Measurements from ENCODE around the gene IRF8. TPM values are rescaled to one million over a fixed set of nuclear protein-coding genes. Genes with fewer than 3 reads are reported as not detected.
"Not testable (repeated sequence)": the region's sequence is repeated elsewhere in the genome, so short reads cannot be mapped to it uniquely, and the experiment has no call there.

Gene IRF8, protein sequence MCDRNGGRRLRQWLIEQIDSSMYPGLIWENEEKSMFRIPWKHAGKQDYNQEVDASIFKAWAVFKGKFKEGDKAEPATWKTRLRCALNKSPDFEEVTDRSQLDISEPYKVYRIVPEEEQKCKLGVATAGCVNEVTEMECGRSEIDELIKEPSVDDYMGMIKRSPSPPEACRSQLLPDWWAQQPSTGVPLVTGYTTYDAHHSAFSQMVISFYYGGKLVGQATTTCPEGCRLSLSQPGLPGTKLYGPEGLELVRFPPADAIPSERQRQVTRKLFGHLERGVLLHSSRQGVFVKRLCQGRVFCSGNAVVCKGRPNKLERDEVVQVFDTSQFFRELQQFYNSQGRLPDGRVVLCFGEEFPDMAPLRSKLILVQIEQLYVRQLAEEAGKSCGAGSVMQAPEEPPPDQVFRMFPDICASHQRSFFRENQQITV
- 0.21 and 2.7 TPM in 2 replicates for total RNA-seq (2014; rRNA removed; shearing (Covaris generic))

DNA sequence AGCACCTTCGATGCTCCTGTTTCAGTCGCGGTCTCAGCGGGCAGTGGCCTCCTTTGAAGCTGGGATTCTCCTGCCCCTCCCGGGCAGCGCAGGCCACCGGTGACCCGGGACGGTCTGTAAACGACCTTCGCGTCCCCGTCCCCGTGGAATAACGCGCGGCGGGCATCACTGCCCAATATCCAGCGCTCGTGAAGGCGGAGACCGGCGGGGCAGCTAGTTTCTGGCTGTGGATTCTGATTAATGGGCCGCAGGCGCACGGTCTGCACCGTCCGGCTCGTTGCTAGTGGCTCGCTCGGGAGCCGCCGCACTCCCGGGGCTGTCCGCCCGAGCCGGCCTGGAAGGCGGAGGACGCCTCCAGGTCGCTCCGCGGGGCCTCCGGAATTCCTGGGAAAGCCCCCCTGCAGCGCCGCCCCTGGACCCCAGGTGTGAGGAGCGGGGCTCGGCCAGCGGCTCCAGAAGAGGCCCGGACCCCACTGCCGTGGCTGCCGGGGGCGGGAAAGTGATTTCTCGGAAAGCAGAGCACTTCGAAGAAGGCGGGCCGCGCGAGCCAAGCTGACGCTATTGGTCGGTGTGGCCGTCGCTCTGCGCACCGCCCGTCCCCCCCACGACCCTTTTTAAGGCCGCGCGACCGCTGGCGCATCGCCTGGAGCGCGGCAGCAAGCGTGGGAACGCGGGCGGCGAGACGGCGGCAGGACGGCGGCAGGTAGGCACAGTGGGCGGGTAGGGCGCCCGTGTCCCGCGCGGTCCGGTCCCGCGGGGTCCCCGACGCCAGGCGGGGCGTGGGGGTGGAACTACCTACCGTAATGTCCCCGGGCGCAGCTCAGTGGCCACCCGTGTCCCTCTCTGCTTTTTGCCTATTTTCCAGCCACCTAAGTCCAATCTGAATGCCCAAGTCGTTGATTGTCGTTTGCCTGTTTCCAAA, at the start of gene IRF8:
Gene IRF8 (plus strand): TSS at position 642 of the 922 bp plus-strand sequence. CDS start 3,854 bp downstream, outside the sequence.
- Histone ChIP-seq H3K4me3 (ENCODE audit: insufficient read depth, low read depth, low read length) (peak within 1 kb of the TSS; percentile 59), H3K36me3 (replicated peaks; ENCODE audit: control insufficient read depth, insufficient read depth, low read length) (no peaks in the 10 kb centered on the region), H3K27me3 (ENCODE audit: control insufficient read depth, insufficient read depth, low read length) (peaks cover 32% of the 10 kb centered on the region)
- DNase-seq, result peak; percentile 97

DNA sequence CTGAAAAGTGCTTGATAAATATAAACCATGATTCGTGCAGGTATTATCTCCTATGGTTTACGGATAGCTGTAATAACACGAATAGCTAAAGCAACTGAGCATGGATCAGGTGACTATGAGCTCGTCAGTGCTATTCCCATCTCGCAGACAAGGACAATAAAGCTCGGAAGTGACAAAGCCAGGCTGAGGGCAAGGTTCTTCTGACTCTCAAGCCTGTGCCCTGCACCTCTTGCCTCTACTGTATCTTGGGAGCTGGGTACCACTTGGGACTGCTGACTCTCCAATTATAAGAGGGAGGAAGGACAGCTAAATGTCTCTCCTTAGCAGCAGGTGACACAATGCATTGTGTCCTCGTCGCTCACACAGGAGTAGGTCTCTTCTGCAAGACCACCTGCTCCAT, 49.6 kb upstream of the IRF8 start:
- DNase-seq, result no peak
- H3K27me3 ChIP-seq (ENCODE audit: control insufficient read depth, insufficient read depth, low read length), result no peaks in the 10 kb centered on the region
- H3K36me3 ChIP-seq (replicated peaks; ENCODE audit: control insufficient read depth, insufficient read depth, low read length), result no peaks in the 10 kb centered on the region
- no peak overlapping the region for H3K4me3 ChIP-seq (ENCODE audit: insufficient read depth, low read depth, low read length)

DNA sequence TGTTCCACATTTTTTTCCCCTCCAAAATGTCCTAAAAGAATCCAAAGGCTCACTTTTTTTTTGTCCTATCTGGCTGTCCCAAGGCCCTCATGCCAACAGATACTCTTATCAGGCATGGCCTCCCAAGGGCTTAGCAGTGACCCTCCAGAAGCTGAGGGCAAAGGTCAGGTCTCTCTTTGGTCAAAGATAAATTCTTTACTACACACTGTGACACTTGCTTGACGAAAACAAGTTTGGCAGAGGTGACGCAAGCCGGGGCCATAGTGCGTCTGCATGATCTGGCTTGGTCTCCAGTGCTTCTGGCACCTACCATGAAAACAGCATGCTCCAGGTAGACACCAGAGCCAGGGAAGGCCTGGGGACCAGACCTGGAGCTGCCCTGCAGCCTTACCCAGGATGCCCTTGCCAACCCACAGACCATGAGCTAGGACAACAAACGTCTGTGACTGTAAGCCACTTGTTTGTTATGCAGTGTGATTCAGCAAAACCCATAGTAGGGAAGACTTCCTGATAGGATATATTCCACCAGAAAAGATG, 48.5 kb upstream of the IRF8 start:
- no peaks in the 10 kb centered on the region for H3K27me3 ChIP-seq (ENCODE audit: control insufficient read depth, insufficient read depth, low read length)

DNA sequence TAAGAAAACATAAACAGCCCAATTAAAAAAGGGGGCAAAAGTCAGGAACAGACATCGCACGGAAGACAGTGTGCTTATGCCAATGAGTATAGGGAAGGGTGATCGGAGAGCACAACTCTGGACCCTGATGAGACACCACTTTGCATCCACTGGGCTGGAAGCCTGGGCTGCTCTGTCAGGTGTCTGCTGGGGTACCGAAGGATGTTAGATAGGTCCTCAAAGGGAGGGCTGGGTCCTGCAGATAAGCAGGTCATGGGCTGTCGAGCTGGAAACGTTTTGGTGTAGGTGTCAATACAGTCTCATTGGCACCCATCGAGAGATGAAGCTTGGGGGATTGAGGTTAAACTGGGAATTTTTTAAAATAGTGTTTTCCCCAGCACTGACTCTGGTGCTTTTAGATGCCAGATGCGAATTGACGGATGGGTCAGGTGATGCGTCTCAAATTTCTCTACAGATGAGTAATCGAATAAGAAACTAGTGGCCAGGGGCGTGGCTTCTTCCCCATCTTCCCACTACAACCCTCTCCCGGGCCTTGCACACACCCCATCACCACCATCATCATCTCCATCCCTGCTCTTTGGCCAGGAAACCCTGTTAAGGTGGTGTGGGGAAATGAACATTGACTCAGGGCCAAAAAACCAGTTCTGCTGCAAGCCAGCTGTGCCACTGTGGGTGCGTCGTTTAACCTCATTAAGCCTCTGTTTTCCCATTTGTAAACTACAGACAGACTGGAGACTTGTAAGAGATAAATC, 47.8 kb upstream of the IRF8 start:
- H3K4me3 ChIP-seq (ENCODE audit: insufficient read depth, low read depth, low read length), result no peak overlapping the region
- no peak for DNase-seq
- no peaks in the 10 kb centered on the region for H3K27me3 ChIP-seq (ENCODE audit: control insufficient read depth, insufficient read depth, low read length)
- no peaks in the 10 kb centered on the region for H3K36me3 ChIP-seq (replicated peaks; ENCODE audit: control insufficient read depth, insufficient read depth, low read length)

More for the DNA sequence above, 48.5 kb upstream of the IRF8 start:
- no peak for DNase-seq
- no peak overlapping the region for H3K4me3 ChIP-seq (ENCODE audit: insufficient read depth, low read depth, low read length)
- H3K36me3 ChIP-seq (replicated peaks; ENCODE audit: control insufficient read depth, insufficient read depth, low read length), result no peaks in the 10 kb centered on the region

DNA sequence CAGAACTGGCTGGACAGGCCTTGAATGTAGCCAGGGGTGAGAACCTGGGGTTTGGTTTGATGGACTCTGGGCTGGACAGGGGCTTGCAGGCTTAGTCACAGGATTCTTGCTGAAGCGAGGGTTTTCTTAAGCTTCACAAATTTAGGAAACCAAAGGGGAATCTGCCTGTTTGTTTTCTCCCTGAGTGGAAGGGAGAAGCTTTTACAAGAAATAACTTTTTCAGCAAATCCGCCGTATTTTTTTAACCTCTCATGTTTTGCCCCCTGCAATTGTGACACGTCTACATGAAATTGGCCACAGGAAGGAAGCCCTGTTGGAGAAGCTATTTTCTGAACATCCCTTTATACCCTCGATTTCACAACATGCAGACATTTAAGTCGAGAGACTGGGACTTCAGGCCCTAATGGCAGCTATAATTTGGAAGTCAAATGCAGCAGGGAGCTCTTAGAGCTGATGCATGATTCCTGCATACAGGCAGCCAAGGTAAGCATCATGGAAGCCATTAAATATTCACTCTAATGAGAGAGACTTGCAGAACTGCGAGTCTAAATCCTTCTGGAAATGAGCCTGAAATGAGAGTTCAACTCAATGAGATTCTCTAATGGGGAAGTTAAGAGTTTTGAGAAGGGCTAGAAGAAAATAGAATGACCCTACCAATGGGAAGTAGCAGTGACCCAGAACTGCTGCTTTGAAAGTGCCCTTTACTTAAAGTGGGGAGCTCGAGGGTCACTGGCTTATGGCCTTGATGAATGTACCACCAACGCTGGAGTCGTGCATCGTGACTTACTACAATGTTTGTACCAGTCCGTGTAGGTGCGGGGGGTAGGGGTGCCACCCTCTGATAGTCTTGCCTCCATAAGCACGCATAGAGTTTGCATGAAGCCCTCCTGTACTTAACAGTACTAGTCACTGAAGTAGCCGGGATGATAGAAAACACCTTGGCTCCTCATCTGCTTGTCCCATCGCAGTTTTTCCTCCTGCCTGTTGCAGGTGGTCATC, 45.1 kb upstream of the IRF8 start:
- DNase-seq, result no peak
- Histone ChIP-seq H3K36me3 (replicated peaks; ENCODE audit: control insufficient read depth, insufficient read depth, low read length) (no peaks in the 10 kb centered on the region), H3K27me3 (ENCODE audit: control insufficient read depth, insufficient read depth, low read length) (no peaks in the 10 kb centered on the region), H3K4me3 (ENCODE audit: insufficient read depth, low read depth, low read length) (no peak overlapping the region)

DNA sequence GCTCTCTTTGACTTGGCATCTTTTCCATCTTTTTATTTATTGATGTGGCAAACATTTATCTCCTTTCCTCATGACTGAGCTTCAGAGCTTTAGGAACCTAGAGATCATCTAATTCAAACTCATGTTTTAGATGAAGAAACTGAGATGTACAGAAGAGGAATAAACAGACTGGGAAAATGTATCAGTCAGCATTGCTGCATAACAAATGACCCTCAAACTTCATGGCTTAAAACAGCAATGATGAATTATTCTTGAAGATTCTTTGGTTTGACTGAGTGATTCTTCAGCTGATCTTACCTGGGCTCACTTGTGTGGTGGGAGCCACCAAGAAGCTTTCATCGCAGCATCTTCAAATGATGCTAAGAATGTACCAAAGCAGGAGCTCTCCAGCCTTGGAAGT, 44.0 kb upstream of the IRF8 start:
- DNase-seq, result no peak
- Histone ChIP-seq H3K36me3 (replicated peaks; ENCODE audit: control insufficient read depth, insufficient read depth, low read length) (no peaks in the 10 kb centered on the region), H3K4me3 (ENCODE audit: insufficient read depth, low read depth, low read length) (no peak overlapping the region), H3K27me3 (ENCODE audit: control insufficient read depth, insufficient read depth, low read length) (no peaks in the 10 kb centered on the region)

DNA sequence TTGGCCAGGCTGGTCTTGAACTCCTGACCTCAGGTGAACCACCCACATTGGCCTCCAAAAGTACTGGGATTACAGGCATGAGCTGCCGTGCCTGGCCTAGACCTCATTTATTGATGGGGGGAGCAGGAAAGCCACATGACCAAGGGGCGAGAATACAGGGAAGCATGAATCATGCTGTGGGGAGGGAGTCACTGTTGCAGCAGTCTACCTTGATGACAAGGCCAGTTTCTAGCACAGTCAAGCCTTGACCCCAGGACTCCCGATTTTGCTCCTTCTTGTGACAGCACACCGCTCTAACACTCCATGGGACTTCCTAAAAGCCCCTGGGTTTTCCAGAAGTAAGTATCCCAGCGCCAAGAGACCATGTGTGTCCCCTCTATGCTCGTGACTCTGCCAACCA, 42.9 kb upstream of the IRF8 start:
- Histone ChIP-seq H3K36me3 (replicated peaks; ENCODE audit: control insufficient read depth, insufficient read depth, low read length) (no peaks in the 10 kb centered on the region), H3K27me3 (ENCODE audit: control insufficient read depth, insufficient read depth, low read length) (no peaks in the 10 kb centered on the region), H3K4me3 (ENCODE audit: insufficient read depth, low read depth, low read length) (no peak overlapping the region)
- no peak for DNase-seq

DNA sequence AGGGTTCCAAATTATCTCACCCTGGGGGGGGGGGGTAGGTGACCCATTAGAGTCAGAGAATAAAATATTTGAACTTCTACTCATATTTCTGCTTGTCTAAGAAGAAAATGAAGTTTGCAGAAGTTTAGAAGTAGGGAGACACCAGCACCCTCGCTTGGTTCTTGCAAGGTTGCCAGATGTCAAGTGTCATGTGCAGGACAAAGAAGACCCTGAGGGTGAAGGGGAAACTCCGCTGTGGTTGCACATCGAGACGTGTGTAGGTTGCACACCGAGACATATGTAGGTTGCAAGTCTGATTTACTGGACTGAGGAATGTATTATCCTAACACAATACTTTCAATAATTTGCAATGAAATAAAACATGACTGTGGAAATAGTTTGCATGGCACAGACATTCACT, 42.4 kb upstream of the IRF8 start:
- H3K4me3 ChIP-seq (ENCODE audit: insufficient read depth, low read depth, low read length), result no peak overlapping the region
- H3K27me3 ChIP-seq (ENCODE audit: control insufficient read depth, insufficient read depth, low read length), result no peaks in the 10 kb centered on the region
- no peaks in the 10 kb centered on the region for H3K36me3 ChIP-seq (replicated peaks; ENCODE audit: control insufficient read depth, insufficient read depth, low read length)
- DNase-seq, result no peak

DNA sequence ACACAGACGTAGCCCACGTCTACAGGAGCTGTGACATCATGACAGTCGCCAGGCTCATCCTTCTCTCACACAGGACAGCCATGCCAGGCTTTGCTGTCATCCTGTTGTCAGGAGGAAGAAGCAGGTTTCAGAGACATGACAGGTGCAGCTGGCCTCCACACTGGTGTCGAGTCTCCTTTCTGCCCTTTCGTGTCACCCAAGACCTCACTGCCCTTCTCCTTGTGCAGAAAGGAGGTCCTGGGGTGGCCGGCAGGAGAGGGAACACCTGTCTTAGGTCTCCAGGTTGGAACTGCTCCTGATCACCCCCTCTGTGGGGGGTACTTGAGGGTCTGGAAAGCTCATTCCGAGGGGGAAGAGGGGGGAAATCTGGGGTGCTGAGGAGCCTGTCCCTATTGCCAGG, 41.6 kb upstream of the IRF8 start:
- Histone ChIP-seq H3K4me3 (ENCODE audit: insufficient read depth, low read depth, low read length) (no peak overlapping the region), H3K36me3 (replicated peaks; ENCODE audit: control insufficient read depth, insufficient read depth, low read length) (no peaks in the 10 kb centered on the region), H3K27me3 (ENCODE audit: control insufficient read depth, insufficient read depth, low read length) (no peaks in the 10 kb centered on the region)
- DNase-seq, result no peak

DNA sequence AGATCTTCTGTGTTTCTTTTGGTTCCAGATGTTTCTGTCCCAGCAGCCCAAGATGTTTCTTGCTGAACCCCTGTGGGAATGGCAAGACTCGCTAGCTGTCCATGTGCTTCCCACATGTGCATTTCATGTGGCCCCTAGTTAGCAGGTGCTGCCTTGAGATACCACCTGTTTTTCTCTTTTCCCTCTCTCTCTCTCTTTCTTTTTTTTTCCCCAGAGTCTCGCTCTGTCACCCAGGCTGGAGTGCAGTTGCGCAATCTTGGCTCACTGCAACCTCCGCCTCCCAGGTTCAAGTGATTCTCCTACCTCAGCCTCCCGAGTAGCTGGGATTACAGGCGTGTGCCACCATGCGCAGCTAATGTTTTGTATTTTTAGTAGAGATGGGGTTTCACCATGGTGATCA, 40.4 kb upstream of the IRF8 start:
- DNase-seq; H3K27me3 ChIP-seq (ENCODE audit: control insufficient read depth, insufficient read depth, low read length); H3K36me3 ChIP-seq (replicated peaks; ENCODE audit: control insufficient read depth, insufficient read depth, low read length); H3K4me3 ChIP-seq (ENCODE audit: insufficient read depth, low read depth, low read length): not testable (repeated sequence)

DNA sequence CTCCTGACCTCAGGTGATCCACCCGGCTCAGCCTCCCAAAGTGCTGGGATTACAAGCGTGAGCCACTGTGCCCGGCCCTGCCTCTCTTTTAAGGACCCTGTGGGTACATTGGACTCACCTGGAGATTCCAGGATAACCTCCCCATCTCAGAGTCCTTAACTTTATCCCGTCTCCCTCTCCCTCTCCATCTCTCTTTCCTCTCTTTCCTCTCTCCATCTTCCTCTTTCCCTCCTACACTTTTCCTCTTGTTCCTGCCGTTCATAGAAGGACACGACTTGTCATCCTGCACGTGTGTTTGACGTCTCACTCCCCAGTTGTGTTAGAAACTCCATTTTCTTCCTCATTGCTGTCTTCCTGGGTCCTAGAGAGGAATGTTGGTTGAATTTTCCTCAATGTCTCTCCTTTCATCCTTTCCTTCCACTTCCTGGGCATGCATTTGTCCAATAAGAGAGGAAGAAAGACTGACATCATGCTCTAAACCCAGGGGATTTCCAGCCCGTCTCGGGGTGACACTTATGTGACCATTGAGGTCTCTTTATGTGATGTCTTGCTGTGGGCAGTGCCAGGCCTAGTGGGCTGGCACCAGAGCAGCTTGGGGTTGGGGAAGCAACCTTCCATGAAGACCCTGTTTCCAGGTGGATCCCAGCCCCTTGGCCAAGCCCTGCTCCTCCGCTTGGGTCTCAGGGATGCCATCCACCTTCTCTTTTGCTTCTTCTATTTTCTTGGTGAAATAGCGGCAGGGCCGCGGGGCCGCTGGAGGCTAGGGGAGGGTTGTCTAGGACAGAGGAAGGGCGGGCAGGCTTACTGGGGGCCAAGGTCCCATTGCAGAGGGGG, 39.8 kb upstream of the IRF8 start:
- H3K4me3 ChIP-seq (ENCODE audit: insufficient read depth, low read depth, low read length), result no peak overlapping the region
- no peak for DNase-seq
- no peaks in the 10 kb centered on the region for H3K27me3 ChIP-seq (ENCODE audit: control insufficient read depth, insufficient read depth, low read length)
- no peaks in the 10 kb centered on the region for H3K36me3 ChIP-seq (replicated peaks; ENCODE audit: control insufficient read depth, insufficient read depth, low read length)

DNA sequence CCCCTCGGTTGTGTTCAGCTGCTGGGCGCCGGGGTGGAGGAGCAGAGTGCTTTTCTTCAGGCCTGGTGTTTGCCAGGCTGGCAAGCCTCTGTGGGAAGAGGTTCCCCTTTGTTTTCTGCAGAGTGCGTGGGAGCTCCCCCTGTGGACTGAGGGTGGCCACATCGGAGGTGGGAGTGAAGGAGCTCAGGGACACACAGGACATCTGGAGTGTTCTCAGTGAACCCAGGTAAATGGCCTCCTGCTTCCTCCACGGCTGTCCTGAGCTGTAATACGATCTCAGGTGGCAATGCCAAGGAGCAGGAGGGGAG, 39.2 kb upstream of the IRF8 start:
- Histone ChIP-seq H3K36me3 (replicated peaks; ENCODE audit: control insufficient read depth, insufficient read depth, low read length) (no peaks in the 10 kb centered on the region), H3K27me3 (ENCODE audit: control insufficient read depth, insufficient read depth, low read length) (no peaks in the 10 kb centered on the region), H3K4me3 (ENCODE audit: insufficient read depth, low read depth, low read length) (no peak overlapping the region)
- DNase-seq, result peak; percentile 54
